Neuronal stem cell (in vitro differentiated cells): ENCODE measurements around the gene CACNB1.
A peak's percentile ranks its signal among the peaks of the same experiment; 100 is the strongest.

Experiments
- DNase-seq: peaks from one replicate; pipeline ENCODE4 v3.0.0-alpha.2; 2013; ENCODE audit warnings: low spot score
- H2AFZ ChIP-seq: one replicate; pipeline ENCODE4 v1.6.1; 2013; ENCODE audit warnings: mild to moderate bottlenecking, low read length, inconsistent platforms
- H2AK5ac ChIP-seq: 2 replicates; pipeline ENCODE4 v1.6.1; 2013; ENCODE audit warnings: low read depth, mild to moderate bottlenecking, inconsistent platforms, low read length, moderate library complexity, mixed read lengths
- H2BK120ac ChIP-seq: 2 replicates; pipeline ENCODE4 v1.6.1; 2013; ENCODE audit warnings: low read depth, mild to moderate bottlenecking, inconsistent platforms, low read length, moderate library complexity, mixed read lengths
- H2BK12ac ChIP-seq: one replicate; pipeline ENCODE4 v1.6.1; 2013; ENCODE audit warnings: low read length, inconsistent platforms
- H2BK15ac ChIP-seq: 2 replicates; pipeline ENCODE4 v1.6.1; 2013; ENCODE audit warnings: mild to moderate bottlenecking, low read length, inconsistent platforms, mixed read lengths
- H2BK5ac ChIP-seq: one replicate; pipeline ENCODE4 v1.6.1; 2013; ENCODE audit warnings: inconsistent platforms, mild to moderate bottlenecking, low read length, moderate library complexity
- H3K14ac ChIP-seq: one replicate; pipeline ENCODE4 v1.6.1; 2013; ENCODE audit warnings: low read length, inconsistent platforms
- H3K18ac ChIP-seq: 2 replicates; pipeline ENCODE4 v1.6.1; 2013; ENCODE audit warnings: low read length, inconsistent platforms
- H3K23ac ChIP-seq: 2 replicates; pipeline ENCODE4 v1.6.1; 2013; ENCODE audit warnings: low read depth, mild to moderate bottlenecking, mixed read lengths, low read length, inconsistent platforms; ENCODE audit not compliant: poor library complexity
- H3K27ac ChIP-seq: replicated peaks from 3 replicates; pipeline ENCODE4 v1.5.1; 2013; ENCODE audit warnings: low read length, inconsistent platforms
- H3K27me3 ChIP-seq, 3 experiments: 2 replicates each; pipeline ENCODE4 v1.6.1; 2013; ENCODE audit warnings: low read length in 3 of 3, mild to moderate bottlenecking in 2 of 3, inconsistent platforms in 1 of 3, low read depth in 1 of 3, mixed read lengths in 1 of 3, moderate library complexity in 1 of 3; ENCODE audit not compliant: control insufficient read depth in 3 of 3, insufficient read depth in 3 of 3
- H3K36me3 ChIP-seq, 2 donors: replicated peaks in 1 of 2; 2 replicates each; pipeline ENCODE4 v1.6.1; 2013; ENCODE audit warnings: low read length in 2 of 2; ENCODE audit not compliant: control insufficient read depth in 2 of 2, insufficient read depth in 2 of 2
- H3K4ac ChIP-seq: 2 replicates; pipeline ENCODE4 v1.6.1; 2013; ENCODE audit warnings: inconsistent platforms, mild to moderate bottlenecking, low read length, moderate library complexity
- H3K4me1 ChIP-seq, 2 donors: 1 replicate in 1 of 2; 2 replicates in 1 of 2; pipeline ENCODE4 v1.6.1; 2013; ENCODE audit warnings: low read length in 2 of 2, low read depth in 1 of 2; ENCODE audit not compliant: control insufficient read depth in 2 of 2, insufficient read depth in 1 of 2
- H3K4me2 ChIP-seq: one replicate; pipeline ENCODE4 v1.6.1; 2013; ENCODE audit warnings: mild to moderate bottlenecking, low read length, inconsistent platforms; ENCODE audit not compliant: insufficient read depth, poor library complexity, severe bottlenecking
- H3K4me3 ChIP-seq, 2 donors: 2 replicates each; pipeline ENCODE4 v1.5.1; 2013; ENCODE audit warnings: low read length in 2 of 2, mild to moderate bottlenecking in 2 of 2, inconsistent platforms in 1 of 2, moderate library complexity in 1 of 2
- H3K79me1 ChIP-seq: one replicate; pipeline ENCODE4 v1.6.1; 2013; ENCODE audit warnings: low read depth, mild to moderate bottlenecking, inconsistent platforms, low read length, moderate library complexity
- H3K9ac ChIP-seq: one replicate; pipeline ENCODE4 v1.6.1; 2013; ENCODE audit warnings: mild to moderate bottlenecking, low read depth, low read length, inconsistent platforms; ENCODE audit not compliant: poor library complexity
- H3K9me3 ChIP-seq, 2 donors: replicated peaks in 1 of 2; 2 replicates each; pipeline versions ENCODE3 to v1.6.1; 2013; ENCODE audit warnings: low read length in 2 of 2, mild to moderate bottlenecking in 2 of 2, inconsistent platforms in 1 of 2, low read depth in 1 of 2, mixed read lengths in 1 of 2, moderate library complexity in 1 of 2; ENCODE audit not compliant: control insufficient read depth in 2 of 2, insufficient read depth in 1 of 2
- H4K8ac ChIP-seq: one replicate; pipeline ENCODE4 v1.6.1; 2013; ENCODE audit warnings: low read depth, mild to moderate bottlenecking, inconsistent platforms, low read length, moderate library complexity
- H4K91ac ChIP-seq: one replicate; pipeline ENCODE4 v1.6.1; 2013; ENCODE audit warnings: low read length, low read depth, mild to moderate bottlenecking, inconsistent platforms; ENCODE audit not compliant: poor library complexity
- WGBS, 2 donors: extraction: QIAGEN DNeasy Blood & Tissue Kit; methylation state at CpG; one replicate each; pipeline ENCODE4 v1.1.7; 2013; ENCODE audit warnings: missing lambda C conversion rate in 2 of 2, mixed read lengths in 1 of 2; ENCODE audit not compliant: insufficient read length in 2 of 2, insufficient replicate concordance in 1 of 2; ENCODE audit errors: extremely low coverage in 2 of 2; 5-methylcytosine and 5-hydroxymethylcytosine counted together

Gene CACNB1

GRCh38 chr17:39174920-39175694 lies 22.4 kb downstream of the CACNB1 start:
- Histone ChIP-seq H2BK5ac (no peak overlapping the region), H3K36me3 (peaks cover 8 to 35% of the 10 kb centered on the region in 2 donors), H4K91ac (no peak overlapping the region), H2AFZ (no peak overlapping the region), H3K4ac (no peak overlapping the region), H4K8ac (no peak overlapping the region), H3K4me3 (no peak overlapping the region), H2BK15ac (no peak overlapping the region), H3K14ac (no peak overlapping the region), H3K18ac (peak overlapping the region; percentile 2), H2AK5ac (peak overlapping the region; percentile 44), H3K9ac (no peak overlapping the region), H3K23ac (no peak overlapping the region), H2BK12ac (no peak overlapping the region), H3K4me2 (no peak overlapping the region), H3K27ac (no peak overlapping the region), H3K79me1 (no peaks in the 10 kb centered on the region), H3K4me1 (peaks cover 0 to 9% of the 10 kb centered on the region in 2 donors), H3K9me3 (no peaks in the 10 kb centered on the region), H2BK120ac (peak overlapping the region; percentile 24), H3K27me3 (no peaks in the 10 kb centered on the region)
- peak; percentile 87 for DNase-seq
- WGBS, 2 donors: no CpG with 5 or more reads among the region's 35 CpGs

- H2BK12ac ChIP-seq: no peak overlapping the region
- no peak overlapping the region for H2AK5ac ChIP-seq
- no peak overlapping the region for H2BK15ac ChIP-seq
Observed at GRCh38 chr17:39173526-39174274, 23.8 kb downstream of the CACNB1 start.

GRCh38 chr17:39173080-39173479 lies 24.4 kb downstream of the CACNB1 start:
- Histone ChIP-seq H2BK5ac (no peak overlapping the region), H3K9me3 (peaks cover 0 to 2% of the 10 kb centered on the region in 2 donors), H3K4me1 (peaks cover 0 to 9% of the 10 kb centered on the region in 2 donors), H2BK12ac (no peak overlapping the region), H2BK120ac (no peak overlapping the region), H2AK5ac (no peak overlapping the region), H2BK15ac (no peak overlapping the region), H3K4ac (no peak overlapping the region), H3K9ac (no peak overlapping the region), H3K36me3 (peaks cover 8 to 22% of the 10 kb centered on the region in 2 donors), H2AFZ (no peak overlapping the region), H3K14ac (no peak overlapping the region), H3K18ac (peak overlapping the region; percentile 27), H4K8ac (no peak overlapping the region), H3K23ac (no peak overlapping the region), H3K4me3 (no peak overlapping the region), H3K79me1 (no peaks in the 10 kb centered on the region), H3K27me3 (no peaks in the 10 kb centered on the region), H3K27ac (no peak overlapping the region), H4K91ac (no peak overlapping the region), H3K4me2 (no peak overlapping the region)
- DNase-seq: no peak
- WGBS, 2 donors: no CpG with 5 or more reads among the region's 5 CpGs

More at GRCh38 chr17:39173526-39174274, 23.8 kb downstream of the CACNB1 start:
- H2AFZ ChIP-seq: no peak overlapping the region
- no peak overlapping the region for H2BK120ac ChIP-seq
- no peak overlapping the region for H2BK5ac ChIP-seq
- H3K4me2 ChIP-seq: no peak overlapping the region
- no peak overlapping the region for H3K23ac ChIP-seq
- no peak overlapping the region for H3K14ac ChIP-seq
- no peak overlapping the region for H4K8ac ChIP-seq
- no peaks in the 10 kb centered on the region for H3K9me3 ChIP-seq
- H3K18ac ChIP-seq: peak overlapping the region; percentile 27
- H3K36me3 ChIP-seq: peaks cover 8 to 28% of the 10 kb centered on the region in 2 donors
- WGBS, 2 donors: no CpG with 5 or more reads among the region's 10 CpGs
- H3K27me3 ChIP-seq: no peaks in the 10 kb centered on the region
- H3K4me1 ChIP-seq: peaks cover 0 to 9% of the 10 kb centered on the region in 2 donors
- no peak overlapping the region for H3K27ac ChIP-seq
- H3K79me1 ChIP-seq: no peaks in the 10 kb centered on the region
- DNase-seq: no peak
- no peak overlapping the region for H3K9ac ChIP-seq
- H3K4ac ChIP-seq: no peak overlapping the region
- H3K4me3 ChIP-seq: no peak overlapping the region
- H4K91ac ChIP-seq: no peak overlapping the region

GRCh38 chr17:39171933-39172332 lies 25.5 kb downstream of the CACNB1 start:
- H3K9me3 ChIP-seq: peaks cover 0 to 2% of the 10 kb centered on the region in 2 donors
- H3K27me3 ChIP-seq: peaks cover 0 to 7% (median 7%) of the 10 kb centered on the region in 3 experiments
- no peak overlapping the region for H3K27ac ChIP-seq
- no peak overlapping the region for H3K14ac ChIP-seq
- no peak overlapping the region for H2BK15ac ChIP-seq
- H3K4me1 ChIP-seq: peaks cover 0 to 9% of the 10 kb centered on the region in 2 donors
- H3K4me2 ChIP-seq: no peak overlapping the region
- WGBS, 2 donors: no CpG with 5 or more reads among the region's 5 CpGs
- no peak overlapping the region for H3K23ac ChIP-seq
- DNase-seq: no peak
- H2BK5ac ChIP-seq: no peak overlapping the region
- H4K8ac ChIP-seq: no peak overlapping the region
- no peak overlapping the region for H3K9ac ChIP-seq
- no peak overlapping the region for H3K4ac ChIP-seq
- no peak overlapping the region for H4K91ac ChIP-seq
- H2AFZ ChIP-seq: no peak overlapping the region
- peak overlapping the region; percentile 18 for H3K18ac ChIP-seq
- no peak overlapping the region for H2AK5ac ChIP-seq
- H3K79me1 ChIP-seq: no peaks in the 10 kb centered on the region
- peak overlapping the region; percentile 79 for H2BK12ac ChIP-seq
- H3K36me3 ChIP-seq: peaks cover 0 to 10% of the 10 kb centered on the region in 2 donors
- no peak overlapping the region for H2BK120ac ChIP-seq
- no peak overlapping the region for H3K4me3 ChIP-seq
